NCI-H1105 (cell line): Measurements from ENCODE around the gene UBE2G2.

ENCODE experiments used
- DNase-seq: peaks from one replicate; lab custom pipeline; 2025; lab: John Stamatoyannopoulos, UW

UBE2G2 gene

GRCh38 chr21:44727321-44727720 is 74.3 kb downstream of the UBE2G2 start:
- DNase-seq: no peak

- no peak for DNase-seq
These were observed 74.8 kb downstream of the UBE2G2 start for GRCh38 chr21:44726826-44727225.

GRCh38 chr21:44724926-44725325 is 76.7 kb downstream of the UBE2G2 start:
- no peak for DNase-seq

- no peak for DNase-seq
These were observed 77.4 kb downstream of the UBE2G2 start for GRCh38 chr21:44724196-44724595.

GRCh38 chr21:44723177-44724131 is 78.2 kb downstream of the UBE2G2 start:
- no peak for DNase-seq

- DNase-seq: no peak
These were observed 78.9 kb downstream of the UBE2G2 start for GRCh38 chr21:44722731-44723130.

GRCh38 chr21:44720170-44720569 is 81.5 kb downstream of the UBE2G2 start:
- no peak for DNase-seq
